D721Med (cell line): ENCODE data around the gene PFN3.

Source experiments
- DNase-seq: peaks from one replicate; pipeline ENCODE4 v3.0.0; 2011; ENCODE audit warnings: low spot score; ENCODE audit not compliant: insufficient read length
- FAIRE-seq: peaks from 2 replicates; lab custom pipeline; 2011; peaks lifted over from hg19 to GRCh38; lab: Jason Lieb, UNC
- TF ChIP-seq, protein P1 (sequence below): IDR thresholded peaks from 2 replicates; pipeline ENCODE4 v1.5.1; 2012; ENCODE audit warnings: mild to moderate bottlenecking, control low read depth; ENCODE audit not compliant: insufficient read depth; ENCODE audit errors: missing control alignments

PFN3 gene

DNA sequence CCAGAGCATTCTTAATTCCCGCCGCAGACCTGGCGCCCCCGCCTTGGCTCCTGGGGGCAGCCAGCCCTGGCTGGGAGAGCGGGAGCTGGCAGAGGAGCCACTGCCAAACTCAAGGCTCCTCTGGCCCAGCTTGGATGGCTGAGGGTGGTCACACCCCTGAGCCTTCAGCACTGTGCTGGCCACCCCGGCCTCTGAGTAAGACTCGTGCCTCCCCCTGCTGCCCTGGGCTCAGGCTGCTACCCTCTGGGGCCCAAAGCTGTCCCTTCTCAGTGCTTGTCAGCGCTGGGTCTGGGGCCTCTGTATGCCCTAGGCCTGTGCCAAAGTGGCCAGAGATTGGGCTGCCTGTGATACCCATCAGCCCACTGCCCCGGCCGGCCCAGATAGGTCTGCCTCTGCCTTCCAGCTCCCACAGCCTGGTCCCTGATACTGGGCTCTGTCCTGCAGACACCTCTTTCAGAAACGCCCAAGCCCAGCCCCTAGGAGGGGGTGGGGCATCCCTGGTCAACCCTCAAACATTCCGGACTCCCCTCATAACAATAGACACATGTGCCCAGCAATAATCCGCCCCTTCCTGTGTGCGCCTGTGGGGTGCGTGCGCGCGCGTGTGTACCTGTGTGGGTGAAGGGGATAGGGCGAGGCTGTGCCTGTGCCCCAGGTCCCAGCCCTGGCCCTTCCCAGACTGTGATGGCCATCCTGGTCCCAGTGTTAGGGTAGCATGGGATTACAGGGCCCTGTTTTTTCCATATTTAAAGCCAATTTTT lies 41.8 kb upstream of the PFN3 start:
- no peak for FAIRE-seq
- TF ChIP-seq, protein P1, sequence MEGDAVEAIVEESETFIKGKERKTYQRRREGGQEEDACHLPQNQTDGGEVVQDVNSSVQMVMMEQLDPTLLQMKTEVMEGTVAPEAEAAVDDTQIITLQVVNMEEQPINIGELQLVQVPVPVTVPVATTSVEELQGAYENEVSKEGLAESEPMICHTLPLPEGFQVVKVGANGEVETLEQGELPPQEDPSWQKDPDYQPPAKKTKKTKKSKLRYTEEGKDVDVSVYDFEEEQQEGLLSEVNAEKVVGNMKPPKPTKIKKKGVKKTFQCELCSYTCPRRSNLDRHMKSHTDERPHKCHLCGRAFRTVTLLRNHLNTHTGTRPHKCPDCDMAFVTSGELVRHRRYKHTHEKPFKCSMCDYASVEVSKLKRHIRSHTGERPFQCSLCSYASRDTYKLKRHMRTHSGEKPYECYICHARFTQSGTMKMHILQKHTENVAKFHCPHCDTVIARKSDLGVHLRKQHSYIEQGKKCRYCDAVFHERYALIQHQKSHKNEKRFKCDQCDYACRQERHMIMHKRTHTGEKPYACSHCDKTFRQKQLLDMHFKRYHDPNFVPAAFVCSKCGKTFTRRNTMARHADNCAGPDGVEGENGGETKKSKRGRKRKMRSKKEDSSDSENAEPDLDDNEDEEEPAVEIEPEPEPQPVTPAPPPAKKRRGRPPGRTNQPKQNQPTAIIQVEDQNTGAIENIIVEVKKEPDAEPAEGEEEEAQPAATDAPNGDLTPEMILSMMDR = no peak
- no peak for DNase-seq

DNA sequence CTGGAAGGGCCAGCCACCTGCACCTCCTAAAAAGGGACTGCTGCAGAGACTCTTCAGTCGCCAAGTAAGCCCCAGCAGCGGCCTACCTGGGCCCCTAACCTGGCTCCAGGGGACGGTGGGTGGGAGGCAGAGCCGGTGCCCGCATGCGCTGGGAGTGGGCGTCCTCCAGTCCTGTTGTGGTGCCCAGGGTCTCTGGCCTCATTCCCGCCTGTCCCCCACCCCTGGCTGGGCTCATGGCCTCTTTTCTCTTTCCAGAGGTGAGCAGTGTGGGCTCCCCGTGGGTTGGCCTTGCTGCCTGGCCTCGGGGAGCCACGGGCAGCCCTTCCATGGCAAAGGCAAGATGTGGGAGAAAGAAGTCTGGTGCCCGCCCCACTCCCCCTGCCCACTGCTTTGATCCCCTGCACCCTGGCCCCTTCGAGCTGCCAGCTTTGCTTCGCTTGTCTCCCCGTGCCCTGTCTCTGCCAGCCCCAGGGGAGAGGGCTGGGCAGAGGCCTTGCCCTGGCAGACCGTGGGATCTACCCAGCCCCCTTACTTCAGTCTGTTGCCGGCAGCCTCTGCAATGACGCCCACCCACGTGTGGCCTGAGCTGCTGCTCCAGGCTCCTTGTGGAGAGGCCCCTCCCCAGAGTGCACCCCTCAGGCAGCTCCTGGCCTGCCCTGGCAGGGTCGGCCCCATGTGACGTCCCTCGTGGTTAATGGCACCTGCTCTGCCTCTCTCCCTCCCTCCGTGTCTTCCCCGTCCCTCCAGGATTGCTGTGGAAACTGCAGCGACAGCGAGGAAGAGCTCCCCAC lies 40.7 kb upstream of the PFN3 start:
- FAIRE-seq (no peak), DNase-seq (no peak)
- TF ChIP-seq, protein P1 = no peak

DNA sequence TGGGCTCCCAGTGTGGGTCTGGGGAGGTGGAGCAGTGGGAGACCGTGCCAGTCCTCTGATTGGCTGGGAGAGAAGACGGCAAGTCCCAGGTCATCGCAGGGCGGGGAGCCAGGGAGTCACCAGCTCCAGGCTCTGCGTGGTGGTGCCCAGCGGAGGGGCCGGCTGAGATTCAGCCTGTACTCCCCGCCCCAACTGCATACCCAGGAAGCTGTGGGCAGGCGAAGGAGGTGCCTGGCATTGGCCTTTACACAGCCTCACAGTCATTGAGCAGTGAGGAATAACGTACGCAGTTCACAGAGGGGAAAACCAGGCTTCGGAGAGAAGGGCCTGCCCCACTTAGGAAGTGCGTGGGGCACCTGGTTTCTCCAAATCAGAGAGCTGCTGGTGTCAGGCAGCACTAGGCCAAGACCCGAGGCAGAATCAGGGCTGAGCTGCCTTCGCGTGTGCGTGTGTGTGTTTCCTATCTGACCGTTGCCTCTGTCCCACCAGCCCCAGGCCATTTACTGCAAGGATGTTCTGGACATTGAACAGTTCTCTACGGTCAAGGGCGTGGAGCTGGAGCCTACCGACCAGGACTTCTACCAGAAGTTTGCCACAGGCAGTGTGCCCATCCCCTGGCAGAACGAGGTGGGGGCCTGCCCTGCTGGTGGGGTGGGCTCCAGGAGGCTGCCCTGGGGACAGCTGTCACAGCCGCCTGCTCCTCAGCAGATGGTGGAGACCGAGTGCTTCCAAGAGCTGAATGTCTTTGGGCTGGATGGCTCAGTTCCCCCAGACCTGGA lies 39.9 kb upstream of the PFN3 start:
- FAIRE-seq (no peak), DNase-seq (no peak)
- TF ChIP-seq, protein P1 = no peak

DNA sequence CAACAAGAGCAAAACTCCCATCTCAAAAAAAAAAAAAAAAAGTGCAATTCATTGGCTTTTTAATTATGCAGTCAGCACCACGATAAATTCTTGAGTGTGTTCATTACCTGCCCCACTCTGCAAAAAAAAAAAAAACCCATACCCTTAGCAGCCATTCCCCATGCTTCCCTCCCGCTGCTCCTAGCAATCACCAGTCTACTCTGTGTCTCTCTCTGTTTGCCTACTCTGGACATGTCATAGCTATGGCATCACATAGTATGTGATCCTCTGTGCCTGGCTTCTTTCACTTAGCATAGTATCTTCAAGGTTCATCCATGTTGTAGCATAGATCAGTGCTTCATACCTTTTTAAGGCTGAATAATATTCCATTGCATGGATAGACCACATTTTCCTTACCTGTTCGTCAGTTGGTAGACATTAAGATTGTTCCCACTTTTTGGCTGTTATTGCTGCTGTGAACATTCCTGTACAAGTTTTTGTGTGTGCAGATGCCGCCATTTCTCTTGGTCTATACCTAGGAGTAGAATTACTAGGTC lies 39.1 kb upstream of the PFN3 start:
- no peak for FAIRE-seq
- TF ChIP-seq, protein P1 = no peak
- no peak for DNase-seq

DNA sequence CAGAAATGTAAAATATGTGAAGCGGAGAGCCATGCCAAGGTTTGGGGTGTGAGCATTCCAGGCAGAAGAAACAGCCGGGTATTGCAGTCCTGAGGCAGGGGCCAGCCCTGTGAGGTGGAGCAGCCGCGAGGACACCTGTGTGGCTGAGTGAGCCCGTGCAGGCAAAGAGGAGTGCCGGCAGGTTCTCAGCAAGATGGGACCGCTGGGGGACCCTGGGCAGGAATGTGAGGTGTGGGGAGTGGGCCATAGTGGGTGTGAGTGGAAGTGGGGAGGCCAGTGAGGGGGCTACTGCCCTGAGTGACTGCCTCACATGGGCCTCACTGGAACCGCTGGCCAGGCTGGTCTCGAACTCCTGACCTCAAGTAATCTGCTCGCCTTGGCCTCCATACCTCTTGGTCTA lies 38.0 kb upstream of the PFN3 start:
- FAIRE-seq (no peak), DNase-seq (no peak)
- TF ChIP-seq, protein P1 = no peak

DNA sequence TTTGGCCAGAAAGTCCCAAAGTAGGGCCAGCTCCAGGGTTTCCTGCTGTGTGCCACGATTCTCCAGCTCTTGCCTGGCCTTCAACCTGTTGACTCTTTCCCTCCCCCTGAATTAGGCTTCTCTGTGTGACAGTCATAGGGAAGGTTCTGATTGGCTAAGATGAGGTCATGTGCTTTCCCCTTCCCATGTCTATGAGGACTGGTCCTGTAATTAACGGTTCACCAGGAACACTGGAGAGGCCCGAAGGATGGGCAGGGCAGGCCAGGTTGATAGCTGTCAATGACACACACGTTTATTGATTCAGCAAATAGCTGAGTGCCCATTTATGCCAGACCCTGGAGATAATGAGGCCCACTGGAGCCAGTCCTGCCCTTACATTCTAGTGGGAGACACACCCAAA lies 37.2 kb upstream of the PFN3 start:
- FAIRE-seq (no peak), DNase-seq (no peak)
- TF ChIP-seq, protein P1 = no peak
